Mammary epithelial cell (primary cell): Measurements from ENCODE around the gene TTLL12.

Experiments
- EZH2 ChIP-seq: IDR thresholded peaks from 2 replicates; pipeline ENCODE4 v1.6.1; 2012; ENCODE audit warnings: low read length, inconsistent platforms, borderline replicate concordance
- TF ChIP-seq, protein P1 (sequence below), 2 donors: IDR thresholded peaks in 1 of 2; conservative IDR thresholded peaks in 1 of 2; 2 replicates each; pipeline ENCODE4 v1.5.1; 2011 to 2012; ENCODE audit warnings: inconsistent platforms in 2 of 2, low read length in 2 of 2, mild to moderate bottlenecking in 2 of 2, control low read depth in 1 of 2, low read depth in 1 of 2; ENCODE audit not compliant: insufficient read depth in 1 of 2; ENCODE audit errors: extremely low read depth in 1 of 2

DNA sequence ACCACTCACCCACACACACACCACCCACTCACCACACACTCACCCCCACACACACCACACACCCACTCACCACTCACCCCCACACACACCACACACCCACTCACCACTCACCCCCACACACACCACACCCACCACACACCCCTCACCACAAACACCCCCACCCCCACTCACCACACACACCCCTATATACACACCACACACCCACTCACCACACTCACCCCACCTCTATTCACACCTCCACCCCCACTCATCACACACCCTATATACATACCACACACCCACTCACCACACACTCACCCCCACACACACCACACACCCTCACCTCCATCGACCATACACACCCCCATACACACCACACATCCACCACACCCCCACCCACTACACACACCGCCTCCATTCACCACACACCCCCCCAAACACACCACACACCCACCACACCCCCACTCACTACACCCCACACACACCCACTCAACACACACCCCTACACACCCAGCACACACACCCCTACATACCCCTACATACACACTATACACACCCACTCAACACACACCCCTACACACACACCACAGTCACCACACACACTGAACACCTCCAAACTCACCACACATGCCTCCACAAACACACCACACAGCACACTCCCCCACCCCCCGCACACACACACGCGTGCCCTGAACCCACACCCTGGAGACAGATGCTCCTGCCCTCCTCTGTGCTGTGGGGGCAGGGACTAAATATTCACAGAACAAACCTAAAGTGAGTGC is 19.0 kb upstream of the TTLL12 start:
- TF ChIP-seq, protein P1, sequence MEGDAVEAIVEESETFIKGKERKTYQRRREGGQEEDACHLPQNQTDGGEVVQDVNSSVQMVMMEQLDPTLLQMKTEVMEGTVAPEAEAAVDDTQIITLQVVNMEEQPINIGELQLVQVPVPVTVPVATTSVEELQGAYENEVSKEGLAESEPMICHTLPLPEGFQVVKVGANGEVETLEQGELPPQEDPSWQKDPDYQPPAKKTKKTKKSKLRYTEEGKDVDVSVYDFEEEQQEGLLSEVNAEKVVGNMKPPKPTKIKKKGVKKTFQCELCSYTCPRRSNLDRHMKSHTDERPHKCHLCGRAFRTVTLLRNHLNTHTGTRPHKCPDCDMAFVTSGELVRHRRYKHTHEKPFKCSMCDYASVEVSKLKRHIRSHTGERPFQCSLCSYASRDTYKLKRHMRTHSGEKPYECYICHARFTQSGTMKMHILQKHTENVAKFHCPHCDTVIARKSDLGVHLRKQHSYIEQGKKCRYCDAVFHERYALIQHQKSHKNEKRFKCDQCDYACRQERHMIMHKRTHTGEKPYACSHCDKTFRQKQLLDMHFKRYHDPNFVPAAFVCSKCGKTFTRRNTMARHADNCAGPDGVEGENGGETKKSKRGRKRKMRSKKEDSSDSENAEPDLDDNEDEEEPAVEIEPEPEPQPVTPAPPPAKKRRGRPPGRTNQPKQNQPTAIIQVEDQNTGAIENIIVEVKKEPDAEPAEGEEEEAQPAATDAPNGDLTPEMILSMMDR (conservative IDR thresholded peaks at IDR 0.05 in 1 of 2, IDR thresholded peaks at IDR 0.05 in 1 of 2; ENCODE audit: extremely low read depth in 1 of 2, insufficient read depth in 1 of 2, low read depth in 1 of 2, low read length in 2 of 2): no peak
- no peak for TF ChIP-seq EZH2
